CD8-positive, alpha-beta memory T cell (primary cell): ENCODE measurements around the gene CAPN5. TPM values are rescaled to one million over a fixed set of nuclear protein-coding genes. Genes with fewer than 3 reads are reported as not detected.

Source experiments
- CTCF ChIA-PET: fragments of 350-600 bp; sonication (Branson Sonifier 250); formaldehyde crosslinking; loops from one replicate; lab custom pipeline; 2021; ENCODE audit warnings: antibody characterized with exemption; lab: Charles Lee
- POLR2A ChIA-PET: fragments of 350-600 bp; sonication (Branson Sonifier 250); formaldehyde crosslinking; loops from one replicate; lab custom pipeline; 2021; ENCODE audit warnings: antibody characterized with exemption; lab: Charles Lee
- DNase-seq, 5 donors: peaks; one replicate each; pipeline versions ENCODE4 v3.0.0 to v3.0.0-alpha.2; 2020 to 2022; ENCODE audit warnings: mixed read lengths in 1 of 5
- H3K27ac ChIP-seq: one replicate; pipeline ENCODE4 v1.7.0; 2013; ENCODE audit warnings: low read depth, mild to moderate bottlenecking, low read length, moderate library complexity
- H3K27me3 ChIP-seq: 2 replicates; pipeline ENCODE4 v1.7.0; 2013; ENCODE audit warnings: low read length, mild to moderate bottlenecking; ENCODE audit not compliant: insufficient read depth, poor library complexity, severe bottlenecking
- H3K36me3 ChIP-seq: 2 replicates; pipeline ENCODE4 v1.7.0; 2013; ENCODE audit warnings: mild to moderate bottlenecking, low read length, moderate library complexity; ENCODE audit not compliant: insufficient read depth
- H3K4me1 ChIP-seq: 2 replicates; pipeline ENCODE4 v1.7.0; 2013; ENCODE audit warnings: mild to moderate bottlenecking, low read length, moderate library complexity; ENCODE audit not compliant: insufficient read depth
- H3K4me3 ChIP-seq: 2 replicates; pipeline ENCODE4 v1.7.0; 2013; ENCODE audit warnings: mild to moderate bottlenecking, low read length
- H3K9me3 ChIP-seq: 2 replicates; pipeline ENCODE4 v1.7.0; 2013; ENCODE audit warnings: mild to moderate bottlenecking, low read length
- H3K27ac Mint-ChIP-seq, 8 donors: one replicate each; pipeline ENCODE4 v1.8.0; 2020 to 2021; ENCODE audit warnings: mixed read lengths in 8 of 8, mild to moderate bottlenecking in 6 of 8, inconsistent platforms in 3 of 8, moderate library complexity in 3 of 8
- H3K27me3 Mint-ChIP-seq, 2 donors: one replicate each; pipeline ENCODE4 v1.8.0; 2020 to 2021; ENCODE audit warnings: mixed read lengths in 2 of 2, mild to moderate bottlenecking in 1 of 2, moderate library complexity in 1 of 2
- H3K36me3 Mint-ChIP-seq, 3 donors: one replicate each; pipeline ENCODE4 v1.8.0; 2020 to 2021; ENCODE audit warnings: mixed read lengths in 3 of 3, inconsistent platforms in 1 of 3, mild to moderate bottlenecking in 1 of 3
- H3K4me1 Mint-ChIP-seq, 3 donors: one replicate each; pipeline ENCODE4 v1.8.0; 2020 to 2021; ENCODE audit warnings: mixed read lengths in 3 of 3, inconsistent platforms in 1 of 3, mild to moderate bottlenecking in 1 of 3
- H3K4me3 Mint-ChIP-seq, 7 donors: one replicate each; pipeline ENCODE4 v1.8.0; 2020 to 2021; ENCODE audit warnings: mixed read lengths in 7 of 7, mild to moderate bottlenecking in 6 of 7, moderate library complexity in 4 of 7, inconsistent platforms in 2 of 7
- H3K9me3 Mint-ChIP-seq, 5 donors: one replicate each; pipeline ENCODE4 v1.8.0; 2020 to 2022; ENCODE audit warnings: mixed read lengths in 5 of 5, mild to moderate bottlenecking in 3 of 5, moderate library complexity in 2 of 5, inconsistent platforms in 1 of 5
- polyA plus RNA-seq: library from polyadenylated mRNA; unstranded; fragments of 300-500 nt; fragmentation: Illumina TruSeq; gene quantifications from one replicate; pipeline ENCODE4 v1.2.3, GENCODE V29; 2021
- total RNA-seq, 2 experiments: library from RNA; stranded (reverse); gene quantifications; one replicate each; pipeline ENCODE4 v1.2.3, GENCODE V29; 2021

The CAPN5 gene
- total and polyA plus RNA-seq, 3 experiments from 2014 or later: 0.78 to 3.4 (median 1.1) TPM

- Histone ChIP-seq H3K27me3 (no peaks in the 10 kb centered on the region), H3K9me3 (no peaks in the 10 kb centered on the region), H3K27ac (no peak overlapping the region), H3K4me1 (no peaks in the 10 kb centered on the region), H3K36me3 (no peaks in the 10 kb centered on the region), H3K4me3 (no peak overlapping the region)
- peaks cover 5 to 14% of the 10 kb centered on the region in 2 donors for H3K27me3 Mint-ChIP-seq
- H3K27ac Mint-ChIP-seq: no peak overlapping the region
- ChIA-PET POLR2A (no interaction called here), CTCF (interaction anchor here (1.7 kb wide), 1 partner anchor 10 kb away, joined by 6 read pairs; no protein-coding TSS in a partner anchor)
- H3K9me3 Mint-ChIP-seq: no peaks in the 10 kb centered on the region
- peaks cover 1 to 15% (median 5%) of the 10 kb centered on the region in 3 donors for H3K4me1 Mint-ChIP-seq
- no peaks in the 10 kb centered on the region for H3K36me3 Mint-ChIP-seq
- no peak overlapping the region for H3K4me3 Mint-ChIP-seq
- DNase-seq: no peak
These were observed 70.1 kb downstream of the CAPN5 start for GRCh38 chr11:77136784-77137420.

- Mint-ChIP-seq H3K9me3 (no peaks in the 10 kb centered on the region), H3K4me1 (peaks cover 6 to 20% (median 10%) of the 10 kb centered on the region in 3 donors), H3K27me3 (peaks cover 5 to 14% of the 10 kb centered on the region in 2 donors), H3K36me3 (no peaks in the 10 kb centered on the region), H3K27ac (no peak overlapping the region), H3K4me3 (no peak overlapping the region)
- no peak overlapping the region for H3K27ac ChIP-seq
- H3K27me3 ChIP-seq: no peaks in the 10 kb centered on the region
- H3K36me3 ChIP-seq: no peaks in the 10 kb centered on the region
- H3K9me3 ChIP-seq: no peaks in the 10 kb centered on the region
- H3K4me1 ChIP-seq: peaks cover 3% of the 10 kb centered on the region
- POLR2A ChIA-PET: no interaction called here
- H3K4me3 ChIP-seq: no peak overlapping the region
- CTCF ChIA-PET: interaction anchor here (1.7 kb wide), 1 partner anchor 10 kb away, joined by 6 read pairs; no protein-coding TSS in a partner anchor
- DNase-seq: no peak
These were observed 70.7 kb downstream of the CAPN5 start for GRCh38 chr11:77137421-77137820.

GRCh38 chr11:77138106-77138649 lies 71.4 kb downstream of the CAPN5 start:
- peaks cover 12 to 28% (median 17%) of the 10 kb centered on the region in 3 donors for H3K4me1 Mint-ChIP-seq
- no peak for DNase-seq
- H3K27ac Mint-ChIP-seq: no peak overlapping the region
- no peaks in the 10 kb centered on the region for H3K36me3 Mint-ChIP-seq
- POLR2A ChIA-PET: no interaction called here
- Histone ChIP-seq H3K4me3 (no peak overlapping the region), H3K27me3 (no peaks in the 10 kb centered on the region), H3K36me3 (no peaks in the 10 kb centered on the region), H3K4me1 (peaks cover 5% of the 10 kb centered on the region), H3K27ac (no peak overlapping the region), H3K9me3 (no peaks in the 10 kb centered on the region)
- no peaks in the 10 kb centered on the region for H3K9me3 Mint-ChIP-seq
- CTCF ChIA-PET: no interaction called here
- no peak overlapping the region for H3K4me3 Mint-ChIP-seq
- peaks cover 5 to 14% of the 10 kb centered on the region in 2 donors for H3K27me3 Mint-ChIP-seq

GRCh38 chr11:77139201-77139600 lies 72.4 kb downstream of the CAPN5 start:
- CTCF ChIA-PET: no interaction called here

DNA sequence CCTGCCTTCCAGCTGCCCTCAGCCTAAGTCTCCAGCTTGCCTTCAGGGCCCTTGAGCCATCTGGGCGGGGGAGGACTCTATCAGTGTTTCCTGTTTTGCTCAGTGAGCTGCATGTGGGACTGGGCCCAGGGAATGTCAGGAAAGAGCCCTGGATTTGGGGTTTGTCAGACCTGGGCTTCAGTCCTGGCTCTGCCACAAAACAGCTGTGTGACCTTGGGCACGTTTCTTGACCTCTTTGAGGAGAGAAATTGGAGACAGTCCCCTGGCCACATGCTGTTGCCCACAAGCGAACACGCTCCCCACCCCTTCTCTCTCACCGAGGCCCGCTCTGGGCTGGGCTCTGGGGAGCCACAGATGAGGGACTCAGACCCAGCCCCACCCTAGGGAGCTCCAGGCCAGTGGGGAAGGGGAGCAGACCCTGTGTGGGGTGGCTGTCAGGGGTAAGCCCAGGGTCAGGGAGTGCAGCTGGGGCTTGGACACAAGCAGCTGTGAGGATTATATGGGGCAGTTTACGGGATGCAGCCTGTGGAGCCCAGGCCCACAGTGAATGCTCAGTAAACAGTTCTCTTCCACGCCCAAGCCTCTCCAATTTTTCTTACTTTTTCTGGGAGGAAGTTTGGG lies 73.6 kb downstream of the CAPN5 start:
- H3K9me3 Mint-ChIP-seq: no peaks in the 10 kb centered on the region
- H3K27ac Mint-ChIP-seq: peak overlapping the region in 1 of 8 donors; percentile 23

More at GRCh38 chr11:77139201-77139600, 72.4 kb downstream of the CAPN5 start:
- H3K36me3 ChIP-seq: no peaks in the 10 kb centered on the region
- peaks cover 5% of the 10 kb centered on the region for H3K4me1 ChIP-seq
- POLR2A ChIA-PET: no interaction called here
- Mint-ChIP-seq H3K4me1 (peaks cover 16 to 33% (median 26%) of the 10 kb centered on the region in 3 donors), H3K9me3 (no peaks in the 10 kb centered on the region), H3K27me3 (peaks cover 5 to 14% of the 10 kb centered on the region in 2 donors), H3K4me3 (peak overlapping the region in 1 of 7 donors; percentile 32), H3K36me3 (no peaks in the 10 kb centered on the region), H3K27ac (no peak overlapping the region)
- no peaks in the 10 kb centered on the region for H3K9me3 ChIP-seq
- DNase-seq: no peak
- no peak overlapping the region for H3K27ac ChIP-seq
- H3K4me3 ChIP-seq: no peak overlapping the region
- H3K27me3 ChIP-seq: no peaks in the 10 kb centered on the region

DNA sequence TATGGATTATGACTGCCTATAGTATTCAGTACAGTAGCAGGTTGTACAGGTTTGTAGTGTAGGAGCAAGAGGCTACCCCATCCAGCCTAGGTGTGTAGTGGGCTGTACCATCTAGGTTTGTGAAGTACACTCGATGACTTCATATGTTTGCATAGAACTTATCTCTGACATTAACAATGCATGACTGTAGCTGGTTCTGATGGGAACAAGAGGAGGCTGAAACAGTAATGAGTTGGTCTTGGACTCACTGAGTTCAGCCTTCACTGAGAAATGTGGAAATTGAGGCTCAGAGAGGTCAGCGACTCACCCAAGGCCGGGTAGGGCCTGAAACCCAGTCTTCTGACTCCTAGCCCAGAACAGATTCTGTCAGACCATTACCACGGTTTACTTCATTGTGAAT lies 74.3 kb downstream of the CAPN5 start:
- Mint-ChIP-seq H3K27me3 (peaks cover 5 to 14% of the 10 kb centered on the region in 2 donors), H3K9me3 (no peaks in the 10 kb centered on the region), H3K4me1 (peaks cover 16 to 29% (median 26%) of the 10 kb centered on the region in 3 donors), H3K27ac (peak overlapping the region in 2 of 8 donors; percentile 23 to 82), H3K4me3 (no peak overlapping the region), H3K36me3 (no peaks in the 10 kb centered on the region)
- H3K27me3 ChIP-seq: no peaks in the 10 kb centered on the region
- ChIA-PET CTCF (interaction anchor here (2.2 kb wide), 1 partner anchor 14 kb away, joined by 9 read pairs; the partner anchor contains the start of gene MYO7A), POLR2A (no interaction called here)
- no peaks in the 10 kb centered on the region for H3K9me3 ChIP-seq
- no peak for DNase-seq
- no peak overlapping the region for H3K27ac ChIP-seq
- peaks cover 5% of the 10 kb centered on the region for H3K4me1 ChIP-seq
- no peaks in the 10 kb centered on the region for H3K36me3 ChIP-seq
- H3K4me3 ChIP-seq: no peak overlapping the region

More for the DNA sequence above, 73.6 kb downstream of the CAPN5 start:
- Histone ChIP-seq H3K9me3 (no peaks in the 10 kb centered on the region), H3K4me3 (no peak overlapping the region), H3K36me3 (no peaks in the 10 kb centered on the region), H3K27ac (no peak overlapping the region), H3K4me1 (peaks cover 5% of the 10 kb centered on the region), H3K27me3 (no peaks in the 10 kb centered on the region)
- CTCF ChIA-PET: interaction anchor here (2.2 kb wide), 1 partner anchor 13 kb away, joined by 9 read pairs; the partner anchor contains the start of gene MYO7A
- Mint-ChIP-seq H3K4me1 (peaks cover 16 to 33% (median 26%) of the 10 kb centered on the region in 3 donors), H3K36me3 (no peaks in the 10 kb centered on the region), H3K27me3 (peaks cover 5 to 14% of the 10 kb centered on the region in 2 donors), H3K4me3 (no peak overlapping the region)
- POLR2A ChIA-PET: no interaction called here
- no peak for DNase-seq

GRCh38 chr11:77141475-77141874 lies 74.7 kb downstream of the CAPN5 start:
- ChIA-PET POLR2A (no interaction called here), CTCF (interaction anchor here (2.2 kb wide), 1 partner anchor 14 kb away, joined by 9 read pairs; the partner anchor contains the start of gene MYO7A)
- no peak overlapping the region for H3K27ac ChIP-seq
- H3K4me3 ChIP-seq: no peak overlapping the region
- no peaks in the 10 kb centered on the region for H3K36me3 Mint-ChIP-seq
- no peak for DNase-seq
- H3K9me3 ChIP-seq: no peaks in the 10 kb centered on the region
- H3K4me1 Mint-ChIP-seq: peaks cover 16 to 26% (median 26%) of the 10 kb centered on the region in 3 donors
- H3K27ac Mint-ChIP-seq: no peak overlapping the region
- H3K36me3 ChIP-seq: no peaks in the 10 kb centered on the region
- peaks cover 5 to 14% of the 10 kb centered on the region in 2 donors for H3K27me3 Mint-ChIP-seq
- no peaks in the 10 kb centered on the region for H3K9me3 Mint-ChIP-seq
- no peak overlapping the region for H3K4me3 Mint-ChIP-seq
- no peaks in the 10 kb centered on the region for H3K27me3 ChIP-seq
- H3K4me1 ChIP-seq: peaks cover 5% of the 10 kb centered on the region
